Fibroblast of pulmonary artery (primary cell): Measurements from ENCODE around the gene SIK3.

Source experiments
- DNase-seq: peaks from one replicate; pipeline ENCODE4 v3.0.0-alpha.2; 2010; ENCODE audit warnings: low read depth
- H3K4me3 ChIP-seq: replicated peaks from 2 replicates; pipeline ENCODE4 v1.5.1; 2011; ENCODE audit warnings: low read depth, mild to moderate bottlenecking, control low read depth, low read length, moderate library complexity
- CTCF ChIP-seq: IDR thresholded peaks from 2 replicates; pipeline ENCODE4 v1.5.1; 2011; ENCODE audit warnings: mild to moderate bottlenecking, control low read depth, low read length, inconsistent platforms; ENCODE audit errors: missing control alignments

SIK3 gene

GRCh38 chr11:117000014-117000737 is 98.1 kb downstream of the SIK3 start:
- no peak overlapping the region for H3K4me3 ChIP-seq
- no peak for DNase-seq
- TF ChIP-seq CTCF, result no peak

- H3K4me3 ChIP-seq, result no peak overlapping the region
- no peak for TF ChIP-seq CTCF
- no peak for DNase-seq
These were observed 101.2 kb downstream of the SIK3 start for GRCh38 chr11:116997071-116997470.

GRCh38 chr11:116994195-116994594 is 104.0 kb downstream of the SIK3 start:
- no peak for DNase-seq
- TF ChIP-seq CTCF, result no peak
- no peak overlapping the region for H3K4me3 ChIP-seq

GRCh38 chr11:116993599-116993998 is 104.6 kb downstream of the SIK3 start:
- DNase-seq, result peak; percentile 64
- no peak overlapping the region for H3K4me3 ChIP-seq
- no peak for TF ChIP-seq CTCF

- no peak overlapping the region for H3K4me3 ChIP-seq
- no peak for DNase-seq
- TF ChIP-seq CTCF, result no peak
These were observed 106.7 kb downstream of the SIK3 start for GRCh38 chr11:116991491-116991890.

- DNase-seq, result no peak
- H3K4me3 ChIP-seq, result no peak overlapping the region
- TF ChIP-seq CTCF, result no peak
These were observed 107.4 kb downstream of the SIK3 start for GRCh38 chr11:116990811-116991210.

GRCh38 chr11:116990061-116990473 is 108.2 kb downstream of the SIK3 start:
- peak; percentile 88 for DNase-seq
- H3K4me3 ChIP-seq, result no peak overlapping the region
- no peak for TF ChIP-seq CTCF
